HG02759 (cell line): ENCODE results near the gene FCHO2.
"Not testable (repeated sequence)": the region's sequence is repeated elsewhere in the genome, so short reads cannot be mapped to it uniquely, and the experiment has no call there.

Experiments
- ATAC-seq: cut with Tn5 transposase; IDR thresholded peaks from one replicate; pipeline ENCODE4 v1.9.1; 2021; ENCODE audit warnings: mild to moderate bottlenecking, moderate library complexity; ENCODE audit not compliant: unreplicated experiment

Gene FCHO2, protein sequence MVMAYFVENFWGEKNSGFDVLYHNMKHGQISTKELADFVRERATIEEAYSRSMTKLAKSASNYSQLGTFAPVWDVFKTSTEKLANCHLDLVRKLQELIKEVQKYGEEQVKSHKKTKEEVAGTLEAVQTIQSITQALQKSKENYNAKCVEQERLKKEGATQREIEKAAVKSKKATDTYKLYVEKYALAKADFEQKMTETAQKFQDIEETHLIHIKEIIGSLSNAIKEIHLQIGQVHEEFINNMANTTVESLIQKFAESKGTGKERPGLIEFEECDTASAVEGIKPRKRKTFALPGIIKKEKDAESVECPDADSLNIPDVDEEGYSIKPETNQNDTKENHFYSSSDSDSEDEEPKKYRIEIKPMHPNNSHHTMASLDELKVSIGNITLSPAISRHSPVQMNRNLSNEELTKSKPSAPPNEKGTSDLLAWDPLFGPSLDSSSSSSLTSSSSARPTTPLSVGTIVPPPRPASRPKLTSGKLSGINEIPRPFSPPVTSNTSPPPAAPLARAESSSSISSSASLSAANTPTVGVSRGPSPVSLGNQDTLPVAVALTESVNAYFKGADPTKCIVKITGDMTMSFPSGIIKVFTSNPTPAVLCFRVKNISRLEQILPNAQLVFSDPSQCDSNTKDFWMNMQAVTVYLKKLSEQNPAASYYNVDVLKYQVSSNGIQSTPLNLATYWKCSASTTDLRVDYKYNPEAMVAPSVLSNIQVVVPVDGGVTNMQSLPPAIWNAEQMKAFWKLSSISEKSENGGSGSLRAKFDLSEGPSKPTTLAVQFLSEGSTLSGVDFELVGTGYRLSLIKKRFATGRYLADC

GRCh38 chr5:72955768-72956323 is at the start of gene FCHO2:
Gene FCHO2, plus strand, starts transcription at chr5:72956041. Its CDS starts 56 bp downstream, at chr5:72956097.
- ATAC-seq, result peak; percentile 96

- ATAC-seq, result no peak
Observed at GRCh38 chr5:72906806-72907205, 49.0 kb upstream of the FCHO2 start.

DNA sequence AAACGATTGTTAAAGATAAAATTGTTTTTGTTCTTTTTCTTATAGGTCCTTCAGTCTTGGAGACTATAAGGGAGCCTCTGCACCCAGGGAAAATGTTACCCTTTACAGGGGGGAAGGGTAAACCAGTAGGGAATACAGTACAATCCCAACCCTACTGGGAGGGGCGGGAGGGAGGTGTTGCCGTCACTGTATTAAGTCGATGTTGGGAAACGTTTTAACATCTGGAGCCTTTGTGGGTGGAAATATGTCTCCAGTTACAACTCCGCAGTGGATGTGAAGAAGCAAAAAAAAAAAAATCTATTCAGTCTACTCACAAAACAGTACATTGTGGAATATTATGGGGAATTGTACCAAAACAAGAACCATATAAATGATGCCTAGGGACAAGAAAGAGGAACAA is 47.2 kb upstream of the FCHO2 start:
- no peak for ATAC-seq

DNA sequence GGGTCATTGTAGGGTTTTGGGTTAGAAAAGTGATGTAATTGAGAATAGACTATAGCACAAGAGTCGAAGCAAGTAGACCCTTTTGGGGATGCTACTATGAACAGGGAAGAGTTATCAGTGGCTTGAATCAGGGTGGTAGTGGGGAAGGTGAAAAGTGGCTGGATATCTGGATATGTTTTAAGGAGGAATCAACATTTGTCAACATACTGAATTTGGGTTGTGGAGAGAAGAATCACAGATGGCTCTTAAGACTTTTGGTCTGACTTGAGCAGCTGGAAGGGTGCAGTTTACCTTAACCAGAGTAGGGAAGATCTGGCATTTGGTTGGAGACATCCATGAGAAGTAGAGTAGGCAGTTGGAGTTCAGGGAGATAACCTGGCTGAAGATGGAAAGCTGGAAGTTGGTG is 38.5 kb upstream of the FCHO2 start:
- no peak for ATAC-seq

DNA sequence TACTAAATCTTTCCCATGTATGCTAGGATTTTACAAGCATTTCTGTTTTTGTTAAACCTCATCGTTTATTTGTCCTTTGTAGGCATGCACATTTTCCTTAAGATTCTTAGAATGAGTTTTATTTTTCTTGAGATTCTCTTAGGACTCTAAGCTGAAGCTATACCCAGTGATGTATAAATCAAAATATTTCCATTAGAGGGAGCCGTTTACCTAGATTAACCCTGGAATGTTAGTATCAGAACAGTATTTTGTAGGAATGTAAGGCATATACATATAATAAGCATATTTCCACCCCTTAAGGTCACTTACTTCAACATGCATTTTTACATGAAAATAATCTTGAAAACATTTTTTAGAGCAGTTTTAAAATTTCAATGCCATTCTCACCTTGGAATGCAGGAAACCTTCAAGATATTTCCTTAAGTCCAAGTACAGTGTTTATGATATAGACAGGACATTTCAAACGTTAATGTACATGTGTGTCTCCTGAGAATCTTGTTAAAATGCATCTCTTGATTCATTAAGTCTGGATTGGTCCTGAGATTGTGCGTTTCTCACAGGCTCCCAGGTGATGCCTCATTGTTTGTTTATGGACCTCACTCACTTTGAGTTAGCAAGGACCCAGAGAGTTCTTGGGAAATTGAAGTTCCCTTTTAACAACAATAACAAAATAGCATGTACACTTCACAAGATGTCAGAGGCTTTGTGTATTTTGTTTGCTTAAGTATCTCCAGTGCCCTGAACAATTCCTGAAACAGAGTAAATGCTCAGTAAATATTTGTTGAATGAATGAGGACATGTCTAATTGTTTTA is 34.9 kb upstream of the FCHO2 start:
- no peak for ATAC-seq

GRCh38 chr5:72921886-72922285 is 34.0 kb upstream of the FCHO2 start:
- ATAC-seq, result no peak

DNA sequence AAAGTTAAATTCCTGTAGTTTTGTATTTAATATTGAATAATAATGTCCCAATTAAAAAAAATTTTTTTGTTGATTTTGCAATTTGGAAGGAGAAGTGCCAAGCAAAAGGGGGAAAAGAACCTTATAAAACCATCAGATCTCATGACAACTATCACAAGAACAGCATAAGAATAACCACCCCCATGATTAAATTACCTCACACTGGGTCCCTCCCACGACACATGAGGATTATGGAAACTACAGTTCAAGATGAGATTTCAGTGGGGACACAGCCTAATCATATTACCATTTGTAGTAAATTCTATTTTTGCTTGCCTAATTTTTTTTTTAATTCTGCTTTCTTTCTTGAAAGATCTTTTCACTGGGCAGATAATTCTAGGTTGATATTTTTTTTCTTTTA is 33.4 kb upstream of the FCHO2 start:
- ATAC-seq, result no peak

- ATAC-seq, result no peak
Observed at GRCh38 chr5:72925336-72926010, 30.4 kb upstream of the FCHO2 start.

GRCh38 chr5:72932686-72933085 is 23.2 kb upstream of the FCHO2 start:
- not testable (repeated sequence) for ATAC-seq

- ATAC-seq, result not testable (repeated sequence)
Observed at GRCh38 chr5:72934953-72935725, 20.7 kb upstream of the FCHO2 start.

GRCh38 chr5:72936893-72937292 is 18.9 kb upstream of the FCHO2 start:
- no peak for ATAC-seq

- ATAC-seq, result no peak
Observed at GRCh38 chr5:72937517-72938061, 18.3 kb upstream of the FCHO2 start.

- ATAC-seq, result no peak
Observed at GRCh38 chr5:72938206-72938605, 17.6 kb upstream of the FCHO2 start.

- ATAC-seq, result no peak
Observed at GRCh38 chr5:72940082-72940481, 15.8 kb upstream of the FCHO2 start.

DNA sequence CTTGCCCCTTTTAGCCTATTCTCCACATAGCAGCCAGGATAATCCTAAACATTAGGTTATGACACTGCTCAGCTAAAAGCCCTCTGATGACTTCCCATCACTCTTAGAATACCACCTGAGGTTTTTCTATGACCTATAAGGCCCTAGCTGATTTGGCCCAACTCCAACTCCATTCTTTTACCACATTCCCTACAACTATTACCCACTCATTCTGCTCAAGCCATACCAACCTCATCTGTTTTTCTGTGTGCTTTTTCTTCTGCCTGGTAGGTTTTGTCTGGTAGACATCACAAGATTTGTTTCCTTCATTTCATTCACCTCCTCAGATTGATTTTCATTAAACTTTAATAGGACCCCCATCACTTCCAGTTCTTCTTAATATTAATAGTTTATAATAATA is 12.5 kb upstream of the FCHO2 start:
- no peak for ATAC-seq

DNA sequence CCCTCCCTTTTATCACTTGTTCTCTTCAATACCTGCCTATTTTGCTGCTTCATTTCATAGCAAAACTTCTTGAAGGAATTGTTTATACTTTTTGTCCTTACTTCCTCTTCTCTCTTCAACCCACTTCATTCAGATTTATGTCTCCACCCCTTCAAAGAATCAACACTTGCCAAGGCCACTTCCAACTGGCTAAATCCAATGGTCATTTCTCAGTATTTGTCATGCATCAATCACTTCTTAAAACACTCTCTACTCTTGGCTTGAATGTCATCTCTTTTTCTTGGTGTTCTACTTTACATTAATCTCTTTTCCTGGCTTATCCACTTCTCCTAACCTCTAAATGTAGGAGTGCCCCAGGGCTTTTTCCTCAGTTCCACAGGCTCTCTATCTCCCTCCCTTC is 8.3 kb upstream of the FCHO2 start:
- no peak for ATAC-seq

DNA sequence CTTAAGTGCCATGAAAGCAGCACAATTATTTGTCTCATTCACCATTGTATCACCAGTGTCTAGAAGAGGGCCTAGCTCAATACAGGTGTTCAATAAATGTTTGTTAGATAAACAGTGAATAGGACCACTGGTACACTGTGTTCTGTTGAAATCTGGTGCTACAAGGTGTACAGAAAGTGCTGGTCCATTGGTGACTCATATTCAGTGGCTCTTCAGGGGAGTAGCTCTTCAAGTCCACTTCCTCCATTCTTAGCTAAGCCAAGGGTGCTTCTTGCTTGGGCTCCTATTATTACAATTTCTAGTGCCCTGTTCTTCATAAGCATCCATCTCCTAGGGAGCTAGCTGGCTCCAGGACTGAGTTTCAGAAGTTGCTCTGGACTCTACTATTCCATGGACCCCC is 6.4 kb upstream of the FCHO2 start:
- ATAC-seq, result no peak

DNA sequence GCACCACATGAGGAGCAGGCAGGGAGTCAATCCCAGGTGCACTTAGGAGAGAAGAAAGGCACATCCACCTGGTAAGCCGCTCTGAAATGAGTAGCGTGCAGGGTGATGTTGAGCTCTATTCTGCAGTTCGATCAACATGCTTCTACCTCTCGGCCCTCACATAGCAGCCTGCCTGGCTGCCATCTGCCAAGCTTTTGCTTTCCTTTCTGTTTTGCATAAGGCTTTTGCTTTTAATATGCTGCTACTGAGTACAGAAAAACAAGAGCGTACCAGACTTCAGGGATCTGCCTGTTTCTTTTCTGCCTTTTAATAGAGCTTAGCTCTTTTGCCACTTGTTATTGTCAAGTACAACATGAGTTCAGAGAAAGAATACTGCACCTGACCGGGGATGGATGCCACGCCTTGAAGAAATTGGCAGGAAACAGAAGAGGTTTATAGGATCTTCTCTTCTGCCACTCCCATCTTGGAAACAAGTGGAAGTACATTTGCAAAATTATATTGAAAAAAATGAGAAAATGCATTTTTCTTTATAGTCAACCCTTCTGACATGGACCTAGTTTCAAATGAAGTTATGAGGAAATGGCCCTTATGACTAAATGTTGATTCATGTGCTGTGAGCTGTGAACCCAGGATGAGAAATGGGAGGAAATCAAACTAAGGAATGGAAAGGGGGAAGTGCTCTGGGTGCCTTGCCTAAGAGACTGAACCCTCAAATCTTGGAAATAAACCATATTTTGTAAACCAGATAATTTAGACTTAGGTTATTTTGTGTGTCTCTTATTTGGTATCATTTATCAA is 4.0 kb upstream of the FCHO2 start:
- ATAC-seq, result no peak

DNA sequence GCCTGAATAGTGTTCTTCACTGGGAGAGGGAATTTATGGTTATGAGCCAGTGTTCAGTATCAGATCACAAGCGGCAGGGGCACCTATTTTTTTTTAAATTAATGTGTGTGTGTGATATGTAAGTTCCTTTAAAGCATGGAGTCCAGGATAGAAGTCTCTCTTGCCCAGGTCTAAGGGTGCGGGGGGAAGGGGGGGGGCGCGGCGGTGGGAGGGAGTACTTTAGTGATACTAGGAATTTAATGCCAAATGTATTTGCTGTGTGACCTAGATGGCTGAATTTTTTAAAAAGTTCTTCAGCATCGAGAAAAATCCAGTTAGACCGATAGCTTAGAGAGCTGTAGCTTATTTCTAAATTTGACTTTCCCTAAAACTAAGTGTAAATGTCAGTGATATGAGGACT is 1.5 kb upstream of the FCHO2 start:
- ATAC-seq, result no peak
